Stimulated activated CD4-positive, alpha-beta T cell treated with anti-CD3 and anti-CD28 coated beads, Interleukin-15, amount 100 ng/mL, for 24 hours (primary cell): ENCODE measurements around the gene NUP98.
"Not testable (repeated sequence)": the region's sequence is repeated elsewhere in the genome, so short reads cannot be mapped to it uniquely, and the experiment has no call there.

Source experiments
- DNase-seq: peaks from one replicate; pipeline ENCODE4 v3.0.0-alpha.2; 2020

NUP98 gene

DNA sequence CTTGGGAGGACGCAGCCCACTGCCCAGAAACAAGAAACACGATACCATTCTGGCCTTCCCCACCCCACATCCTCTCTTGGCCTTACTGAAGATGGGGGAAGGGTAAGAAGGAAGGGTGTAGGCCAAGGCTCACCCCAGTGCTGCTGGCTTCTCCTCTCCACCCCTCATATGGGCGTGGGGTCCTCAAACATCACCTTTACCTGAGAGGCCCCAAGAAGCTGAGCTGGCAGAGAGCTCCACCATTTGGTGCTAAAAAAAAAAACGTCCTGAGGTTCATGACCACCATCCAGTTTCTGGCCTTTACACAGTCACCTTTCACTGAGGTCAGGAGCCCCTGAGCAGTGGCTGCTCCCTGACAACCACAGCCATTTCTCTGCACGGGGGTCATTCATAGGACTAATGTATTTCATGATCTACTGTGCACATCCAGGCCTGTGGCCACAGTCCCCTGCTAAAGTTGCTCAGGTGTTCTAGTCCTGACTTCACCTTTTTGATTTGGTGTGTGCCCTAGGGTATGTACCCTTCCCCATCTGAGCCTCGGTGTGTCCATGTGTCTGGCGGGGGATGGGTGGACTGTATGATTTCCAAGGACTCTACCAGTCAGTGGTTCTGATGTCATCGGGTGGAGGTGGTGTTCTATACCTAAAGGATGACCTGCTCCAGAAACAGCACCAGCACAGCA is 28.3 kb upstream of the NUP98 start:
- DNase-seq = no peak

DNA sequence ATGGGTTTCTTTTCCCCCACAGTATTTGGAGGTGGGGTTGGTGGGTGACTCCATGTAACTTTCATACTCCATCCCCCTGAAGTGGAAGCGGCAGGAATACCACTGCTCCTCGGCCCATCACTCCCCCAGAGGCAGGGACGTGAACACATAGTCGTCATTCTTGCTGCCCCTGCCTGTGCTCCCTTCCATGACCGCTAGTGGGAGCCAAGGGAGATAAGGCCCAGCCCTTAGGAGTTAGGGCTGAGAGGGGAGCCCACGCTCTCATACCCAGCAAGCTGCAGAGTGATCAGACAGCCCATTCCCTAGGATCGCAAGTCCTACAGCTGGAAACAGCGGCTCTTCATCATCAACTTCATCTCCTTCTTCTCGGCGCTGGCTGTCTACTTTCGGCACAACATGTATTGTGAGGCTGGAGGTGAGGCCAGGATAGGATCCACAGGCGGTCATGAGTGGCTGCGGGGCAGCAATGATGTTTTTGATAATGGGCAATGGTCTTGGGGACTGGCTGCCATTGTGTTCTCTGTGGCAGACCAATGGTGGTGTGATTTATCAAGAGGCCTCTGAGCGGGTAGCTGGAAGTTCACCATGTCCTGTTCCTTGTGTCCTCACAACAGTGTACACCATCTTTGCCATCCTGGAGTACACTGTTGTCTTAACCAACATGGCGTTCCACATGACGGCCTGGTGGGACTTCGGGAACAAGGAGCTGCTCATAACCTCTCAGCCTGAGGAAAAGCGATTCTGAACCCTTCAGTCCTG is 27.5 kb upstream of the NUP98 start:
- DNase-seq = peak; percentile 87

DNA sequence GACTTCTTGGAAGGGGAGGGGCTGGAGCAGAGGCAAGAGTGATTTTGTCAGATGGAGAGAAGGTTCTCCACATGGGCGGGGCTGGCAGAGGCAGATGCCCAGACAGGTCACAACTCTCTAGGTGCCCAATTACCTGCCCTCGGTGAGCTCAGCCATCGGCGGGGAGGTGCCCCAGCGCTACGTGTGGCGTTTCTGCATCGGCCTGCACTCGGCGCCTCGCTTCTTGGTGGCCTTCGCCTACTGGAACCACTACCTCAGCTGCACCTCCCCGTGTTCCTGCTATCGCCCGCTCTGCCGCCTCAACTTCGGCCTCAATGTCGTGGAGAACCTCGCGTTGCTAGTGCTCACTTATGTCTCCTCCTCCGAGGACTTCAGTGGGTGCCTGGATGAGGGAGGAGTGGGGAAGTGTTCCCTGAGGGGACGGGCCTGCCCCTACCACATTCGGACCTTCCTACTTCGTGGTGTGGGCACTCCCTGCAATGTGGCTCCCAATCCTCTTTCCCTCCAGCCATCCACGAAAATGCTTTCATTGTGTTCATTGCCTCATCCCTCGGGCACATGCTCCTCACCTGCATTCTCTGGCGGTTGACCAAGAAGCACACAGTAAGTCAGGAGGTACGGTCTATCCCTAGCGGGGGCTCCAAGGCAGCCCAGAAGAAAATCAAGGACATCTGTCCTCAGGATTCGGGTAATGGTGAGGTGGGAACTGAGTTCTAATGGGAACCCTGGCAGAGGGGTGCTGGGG is 26.6 kb upstream of the NUP98 start:
- no peak for DNase-seq

DNA sequence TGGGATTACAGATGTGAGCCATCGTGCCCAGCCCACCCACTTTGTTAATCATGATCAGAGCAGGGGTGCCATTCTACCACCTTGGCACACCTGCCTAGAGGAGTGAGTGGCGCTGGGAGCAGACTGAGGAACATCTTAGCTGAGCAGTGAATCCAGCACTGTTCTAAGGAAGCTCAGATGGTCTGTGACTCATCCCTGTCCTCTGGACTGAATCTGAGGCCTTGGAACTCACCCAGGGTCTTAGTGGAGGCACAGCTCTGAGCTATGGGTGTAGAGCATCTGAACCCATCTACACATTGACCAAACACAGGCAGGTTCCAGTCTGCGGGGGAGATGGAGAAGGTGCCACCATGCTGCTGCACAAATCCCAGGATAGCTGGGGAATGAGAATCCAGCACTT is 25.9 kb upstream of the NUP98 start:
- no peak for DNase-seq

DNA sequence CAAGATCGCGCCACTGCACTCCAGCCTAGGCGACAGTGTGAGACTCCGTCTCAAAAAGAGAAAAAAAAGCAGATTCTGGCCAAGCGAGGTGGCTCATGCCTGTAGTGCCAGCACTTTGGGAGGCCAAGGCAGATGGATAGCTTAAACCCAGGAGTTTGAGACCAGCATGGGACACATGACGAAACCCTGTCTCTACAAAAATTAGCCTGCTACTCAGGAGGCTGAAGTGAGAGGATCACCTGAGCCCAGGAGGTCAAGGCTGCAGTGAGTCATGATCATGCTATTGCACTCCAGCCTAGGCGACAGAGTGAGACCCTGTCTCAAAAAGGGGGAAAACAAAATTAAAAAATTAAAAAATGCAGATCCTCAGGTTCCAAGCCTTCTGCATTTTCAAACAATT is 25.0 kb upstream of the NUP98 start:
- DNase-seq = no peak

DNA sequence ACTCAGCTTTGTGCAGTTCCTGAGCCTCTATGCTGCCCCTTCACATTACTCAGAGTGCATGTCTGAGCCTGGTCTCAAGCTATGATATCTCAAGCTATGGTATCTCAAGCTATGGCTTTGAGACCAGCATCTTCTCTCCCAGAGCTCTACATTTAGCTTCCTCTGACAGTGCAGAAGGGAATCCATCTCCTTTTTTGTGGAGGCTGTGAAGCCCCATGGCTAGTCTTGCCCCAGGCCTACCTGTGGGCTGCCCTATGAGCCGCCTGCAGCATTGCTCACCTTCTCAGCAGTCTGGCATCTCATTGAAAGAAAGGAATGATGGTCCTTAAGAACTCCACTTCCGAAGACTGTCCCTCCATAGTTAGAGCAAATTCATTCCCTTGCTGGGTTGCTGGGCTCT is 23.6 kb upstream of the NUP98 start:
- no peak for DNase-seq

DNA sequence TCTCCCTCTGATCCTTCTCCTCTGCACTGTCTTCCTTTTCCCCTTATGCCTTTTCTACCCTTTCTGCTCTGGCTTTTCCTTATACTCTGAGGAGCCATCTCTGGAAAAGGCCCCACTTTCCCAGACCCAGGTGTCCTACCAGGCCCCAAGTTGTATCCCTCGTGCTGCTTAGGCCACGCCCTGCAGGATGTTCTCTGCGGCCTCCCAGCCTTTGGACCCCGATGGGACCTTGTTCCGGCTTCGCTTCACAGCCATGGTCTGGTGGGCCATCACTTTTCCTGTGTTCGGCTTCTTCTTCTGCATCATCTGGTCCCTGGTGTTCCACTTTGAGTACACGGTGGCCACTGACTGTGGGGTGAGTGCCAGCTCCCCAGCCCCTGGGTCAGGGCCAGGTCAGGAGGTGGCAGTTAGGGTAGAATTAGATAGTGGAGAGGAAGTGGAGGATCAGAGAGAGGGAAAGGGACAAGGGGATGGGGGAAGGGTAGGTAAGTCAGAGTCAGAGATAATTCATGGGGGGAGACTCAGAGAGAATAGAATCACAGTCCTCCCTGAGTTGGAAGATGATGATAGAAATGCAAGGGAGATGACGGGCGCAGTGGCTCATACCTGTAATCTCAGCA is 19.9 kb upstream of the NUP98 start:
- no peak for DNase-seq

DNA sequence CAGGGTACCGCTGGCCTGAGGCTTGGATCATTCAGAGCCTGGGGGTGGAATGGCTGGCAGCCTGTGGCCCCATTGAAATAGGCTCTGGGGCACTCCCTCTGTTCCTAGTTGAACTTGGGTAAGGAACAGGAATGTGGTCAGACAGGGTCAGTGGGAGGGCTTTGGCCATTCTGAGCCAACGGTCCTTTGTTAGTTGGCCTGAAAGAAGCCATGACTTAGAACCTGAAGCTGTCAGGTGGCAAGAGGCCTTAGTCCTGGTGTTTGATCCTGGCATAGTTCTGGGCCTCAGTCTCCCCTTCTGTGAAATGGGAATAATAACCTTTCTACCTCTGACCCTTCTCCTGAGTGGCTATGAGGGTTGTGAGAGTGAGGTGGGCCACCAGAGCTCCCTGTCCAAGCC is 19.3 kb upstream of the NUP98 start:
- DNase-seq = no peak

DNA sequence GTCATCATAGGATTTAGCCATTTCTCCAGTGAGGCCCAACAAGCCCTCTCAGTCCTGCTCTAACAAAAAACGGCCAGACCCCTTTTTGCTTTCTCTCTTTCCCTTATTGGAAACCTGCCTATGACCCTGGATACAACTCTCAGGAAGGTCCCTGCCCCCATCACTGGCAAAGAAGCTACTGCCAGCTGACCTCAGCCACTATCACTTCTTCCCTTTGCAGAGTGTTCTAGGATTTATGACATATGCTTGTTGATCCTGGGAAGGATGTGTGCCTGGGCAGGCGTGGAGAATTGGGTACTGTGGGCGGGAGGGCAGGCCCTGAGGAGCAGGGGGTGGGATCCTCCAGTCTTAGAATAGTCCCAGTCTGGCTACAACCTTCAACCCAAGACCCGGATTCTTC is 18.5 kb upstream of the NUP98 start:
- DNase-seq = no peak

DNA sequence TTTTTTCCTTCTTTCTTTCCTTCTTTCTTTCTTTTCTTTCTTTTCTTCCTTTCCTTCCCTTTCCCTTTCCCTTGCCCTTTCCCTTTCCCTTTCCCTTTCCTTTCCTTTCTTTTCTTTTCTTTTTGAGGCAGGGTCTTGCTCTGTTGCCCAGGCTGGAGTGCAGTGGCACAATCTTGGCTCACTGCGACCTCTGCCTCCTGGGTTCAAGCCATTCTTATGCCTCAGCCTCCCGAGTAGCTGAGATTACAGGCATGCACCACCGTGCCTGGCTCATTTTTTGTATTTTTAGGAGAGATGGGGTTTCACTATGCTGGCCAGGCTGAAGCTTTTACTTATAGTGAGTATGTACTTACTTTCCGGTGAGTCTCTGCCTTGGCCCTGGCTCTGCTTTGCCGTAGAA is 17.5 kb upstream of the NUP98 start:
- DNase-seq = not testable (repeated sequence)

DNA sequence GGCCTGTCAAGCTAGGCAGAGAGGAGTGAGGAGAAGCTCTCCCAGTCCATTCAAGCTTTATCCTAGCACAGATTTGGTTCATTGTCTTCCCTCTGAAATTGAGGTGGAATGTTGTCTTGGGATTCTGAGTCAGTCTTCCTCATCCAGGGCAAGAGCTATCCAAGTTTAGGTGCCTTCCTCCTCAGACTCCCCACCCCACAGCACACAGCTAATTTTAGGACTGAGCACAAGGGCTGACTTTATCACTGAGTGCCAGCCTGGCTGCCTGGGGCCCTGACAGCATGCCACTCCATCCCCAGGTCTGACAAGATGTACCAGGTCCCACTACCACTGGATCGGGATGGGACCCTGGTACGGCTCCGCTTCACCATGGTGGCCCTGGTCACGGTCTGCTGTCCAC is 13.6 kb upstream of the NUP98 start:
- no peak for DNase-seq

DNA sequence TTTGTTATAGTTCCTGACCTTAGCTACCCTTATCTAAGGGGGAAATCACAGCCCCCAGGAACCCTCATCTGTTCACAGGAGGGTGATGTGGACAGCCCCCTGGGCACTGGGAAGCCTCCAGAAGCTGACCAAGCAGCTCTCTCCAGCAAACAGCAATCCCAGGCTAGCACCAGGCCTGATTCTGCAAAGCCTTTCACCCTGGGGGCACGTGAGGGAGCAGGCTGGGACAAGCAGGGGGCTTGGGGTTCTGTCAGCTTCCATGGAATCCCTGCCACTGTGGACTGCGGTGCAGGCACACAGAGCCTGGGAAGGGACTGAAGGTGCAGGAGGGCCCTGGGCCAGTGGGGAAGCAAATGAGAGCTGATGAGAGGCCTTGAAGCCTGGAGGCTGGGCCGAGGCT is 13.1 kb upstream of the NUP98 start:
- DNase-seq = no peak

DNA sequence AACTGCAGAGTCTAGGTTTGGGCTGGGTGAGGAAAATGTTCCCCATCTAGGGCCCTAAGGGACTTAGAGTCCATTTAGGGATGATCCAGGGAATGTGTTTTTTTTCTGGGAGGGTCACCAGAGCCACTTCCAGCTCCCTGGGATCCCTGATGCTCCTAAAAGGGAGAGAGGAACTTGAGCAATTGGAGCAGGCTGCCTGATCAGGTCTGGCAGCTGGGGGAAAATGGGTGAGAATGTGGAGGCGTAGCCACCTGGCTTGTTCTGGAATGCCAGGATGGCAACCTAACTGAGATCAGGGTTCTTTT is 12.2 kb upstream of the NUP98 start:
- no peak for DNase-seq

DNA sequence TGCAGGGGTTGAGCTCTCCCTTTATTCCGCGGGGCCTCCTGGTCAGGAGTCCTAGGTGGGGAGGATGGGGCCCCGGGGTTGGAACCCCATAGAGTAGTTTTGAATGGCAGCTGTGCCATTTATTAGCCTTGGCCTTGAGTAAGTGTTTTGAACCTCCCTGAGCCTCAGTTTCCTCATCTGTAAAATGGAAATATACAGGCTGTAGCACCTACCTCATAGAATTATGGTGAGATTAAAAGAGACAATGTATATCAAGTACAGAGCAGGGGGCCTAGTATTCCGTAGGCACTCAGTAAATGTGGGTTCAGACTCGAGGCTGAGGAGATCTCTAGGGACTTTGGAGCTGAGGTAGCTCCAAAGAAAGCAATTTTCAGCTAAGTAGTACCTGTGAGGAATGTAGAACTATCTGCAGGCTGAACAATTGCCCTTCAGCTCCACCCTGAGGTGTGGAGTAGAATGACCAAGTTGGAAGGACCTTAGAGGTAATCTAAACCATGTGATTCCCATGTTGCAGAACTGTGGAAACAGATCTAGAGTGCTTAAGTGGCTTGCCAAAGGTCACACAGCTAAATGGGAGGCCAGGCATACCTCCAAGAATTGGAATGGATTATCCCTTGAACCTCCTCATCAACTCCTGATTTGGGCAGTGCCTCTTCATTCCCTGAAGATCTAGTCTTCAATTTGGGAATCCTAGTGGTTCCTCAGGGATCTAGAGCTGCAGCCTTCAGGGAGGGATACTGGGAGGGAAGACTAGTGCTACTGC is 11.7 kb upstream of the NUP98 start:
- peak; percentile 53 for DNase-seq

DNA sequence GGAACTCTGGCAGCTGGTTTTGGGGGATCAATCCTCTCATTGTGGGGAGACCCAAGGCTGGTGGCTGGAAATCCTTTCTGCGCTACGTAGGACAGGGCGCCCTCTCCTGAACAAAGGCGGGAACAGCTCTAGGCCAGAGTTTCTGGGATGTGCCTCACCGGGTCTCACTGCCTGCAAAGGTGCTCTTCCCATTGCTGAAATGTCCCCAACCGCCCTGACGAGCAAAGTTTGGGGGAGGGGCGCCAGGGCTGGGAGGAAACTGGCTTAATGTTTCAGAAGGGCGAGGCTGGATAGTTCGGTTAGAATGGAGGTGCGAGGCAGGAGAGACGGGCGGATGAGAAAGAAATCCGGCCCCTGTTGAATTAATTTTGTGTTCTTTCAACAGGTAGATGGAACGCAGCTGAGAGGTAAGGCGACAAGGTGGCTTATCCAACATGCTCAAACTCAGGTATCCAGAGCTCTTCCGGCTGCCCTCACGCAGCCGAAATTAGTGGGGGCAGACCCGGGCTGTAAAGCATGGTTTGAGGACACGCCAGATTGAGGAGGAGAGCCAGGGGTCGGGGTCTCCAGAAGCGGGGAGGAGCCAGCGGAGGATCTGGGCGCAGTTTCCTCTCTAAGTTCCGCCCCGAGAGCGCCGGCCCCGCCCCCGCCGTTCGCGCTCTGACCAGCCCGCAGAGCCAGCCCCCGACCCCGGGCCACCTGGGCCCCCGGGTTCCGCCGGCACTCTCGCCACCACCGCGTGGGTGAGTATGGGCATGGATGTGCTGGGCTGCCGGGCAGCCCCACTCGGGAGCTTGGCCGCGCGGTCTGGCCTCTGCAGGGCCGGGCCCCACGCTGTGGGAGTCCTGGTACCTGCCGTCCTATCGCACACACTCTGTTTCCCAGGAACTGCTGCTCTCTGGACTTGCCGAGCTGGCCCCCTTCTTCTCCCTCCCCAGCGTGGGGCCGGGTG is 10.8 kb upstream of the NUP98 start, which contains the start of gene PGAP2:
TSS of gene PGAP2 (plus strand) at position 652 of the 952 bp plus-strand sequence. CDS start 2,700 bp downstream, outside the sequence.
- DNase-seq = peak; percentile 80

DNA sequence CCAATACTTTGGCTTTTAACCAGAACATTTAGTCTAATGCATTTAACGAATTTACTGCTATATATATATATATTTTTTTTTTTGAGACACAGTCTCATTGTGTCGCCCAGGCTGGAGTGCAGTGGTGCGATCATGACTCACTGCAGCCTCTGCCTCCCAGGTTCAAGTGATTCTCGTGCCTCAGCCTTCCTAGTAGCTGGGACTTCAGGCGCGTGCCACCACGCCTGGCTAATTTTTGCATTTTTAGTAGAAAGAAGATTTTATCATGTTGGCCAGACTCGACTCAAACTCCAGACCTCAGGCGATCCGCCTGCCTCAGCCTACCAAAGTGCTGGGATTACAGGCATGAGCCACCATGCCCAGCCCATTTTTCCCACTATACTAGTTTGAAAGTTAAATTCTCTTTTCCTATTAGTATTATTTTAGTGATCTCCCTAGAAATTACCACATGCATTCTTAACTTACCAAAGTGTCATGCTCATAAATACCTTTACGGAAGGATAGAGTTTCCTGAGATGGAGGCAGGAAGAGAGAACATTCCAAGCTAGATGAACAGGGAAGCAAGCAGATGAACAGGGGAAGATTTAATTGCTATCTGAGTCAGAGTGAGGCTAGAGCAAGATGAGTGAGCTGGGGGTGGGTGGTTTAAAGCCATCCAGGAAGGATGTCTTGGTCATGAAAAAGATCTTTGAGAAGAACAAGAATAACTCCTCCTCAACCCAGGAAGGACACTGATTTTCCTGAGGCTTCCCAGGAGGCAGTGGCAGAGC is 6.6 kb upstream of the NUP98 start:
- DNase-seq = no peak

DNA sequence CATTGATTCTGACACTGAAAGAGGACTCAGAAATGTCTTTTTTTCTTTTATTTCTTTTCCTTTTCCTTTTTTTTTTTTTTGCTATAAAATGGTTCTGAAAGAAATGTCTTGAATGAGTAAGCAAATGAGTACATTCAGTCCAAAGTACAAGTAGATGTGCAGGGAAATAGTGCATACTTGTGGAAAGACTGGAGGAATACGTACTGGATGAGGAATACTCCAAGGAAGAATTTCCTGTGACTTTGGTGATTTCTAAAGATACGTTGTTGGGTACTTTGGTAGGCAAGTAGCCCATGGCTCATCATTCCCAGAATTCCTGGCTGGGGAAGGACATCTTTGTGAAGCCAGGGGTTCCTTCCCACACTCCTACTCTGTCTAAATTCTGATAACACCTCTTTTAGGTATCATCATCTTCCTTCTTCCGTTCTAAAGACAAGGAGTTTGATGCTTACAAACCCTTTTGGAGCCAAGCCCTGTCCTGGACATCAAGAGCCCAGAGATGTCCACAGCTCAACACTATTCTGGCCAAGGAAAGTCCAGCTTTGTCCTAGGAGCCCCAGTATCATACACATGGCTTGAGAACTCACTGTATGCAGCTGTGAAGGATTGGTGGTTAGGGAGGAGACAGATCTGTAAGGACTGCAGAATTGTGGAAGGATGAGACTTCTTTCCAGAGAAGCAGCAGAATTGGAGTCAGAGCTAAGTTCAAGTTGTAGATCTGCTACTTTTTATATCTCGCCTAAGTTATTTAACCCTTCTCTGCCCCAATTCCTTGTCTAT is 4.8 kb upstream of the NUP98 start:
- DNase-seq = no peak

DNA sequence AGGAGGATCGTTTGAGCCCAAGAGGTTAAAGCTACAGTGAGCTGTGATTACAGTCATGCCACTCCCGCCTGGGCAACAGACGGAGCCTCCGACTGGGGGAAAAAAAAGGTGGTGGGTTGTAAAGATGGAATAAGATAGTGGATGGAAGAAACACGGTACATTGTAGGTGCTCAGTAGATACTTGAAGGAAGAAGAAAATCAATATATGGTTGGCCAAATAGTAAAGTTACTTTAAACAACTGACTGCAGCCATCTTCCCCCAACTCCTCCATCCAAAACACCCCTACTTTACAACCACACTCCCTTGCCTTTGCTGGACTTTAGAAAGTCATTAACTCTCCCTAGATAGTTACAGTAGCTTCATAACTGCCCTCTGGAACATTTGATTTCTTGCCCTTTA is 2.5 kb upstream of the NUP98 start:
- no peak for DNase-seq

DNA sequence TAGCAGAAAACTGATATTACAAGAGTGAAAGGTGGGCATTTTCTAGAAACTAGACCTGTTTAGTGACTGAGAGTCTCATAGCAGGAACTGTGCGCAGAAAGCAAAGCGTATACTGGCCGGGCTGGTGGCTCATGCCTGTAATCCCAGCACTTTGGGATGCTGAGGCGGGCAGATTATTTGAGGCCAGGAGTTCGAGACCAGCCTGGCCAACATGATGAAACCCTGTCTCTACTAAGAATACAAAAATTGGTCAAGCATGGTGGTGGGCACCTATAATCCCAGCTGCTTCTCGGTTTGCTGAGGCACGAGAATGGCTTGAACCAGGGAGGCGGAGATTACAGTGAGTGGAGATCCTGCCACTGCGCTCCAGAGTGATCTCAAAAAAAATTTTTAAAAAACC is 1.8 kb upstream of the NUP98 start:
- DNase-seq = no peak

DNA sequence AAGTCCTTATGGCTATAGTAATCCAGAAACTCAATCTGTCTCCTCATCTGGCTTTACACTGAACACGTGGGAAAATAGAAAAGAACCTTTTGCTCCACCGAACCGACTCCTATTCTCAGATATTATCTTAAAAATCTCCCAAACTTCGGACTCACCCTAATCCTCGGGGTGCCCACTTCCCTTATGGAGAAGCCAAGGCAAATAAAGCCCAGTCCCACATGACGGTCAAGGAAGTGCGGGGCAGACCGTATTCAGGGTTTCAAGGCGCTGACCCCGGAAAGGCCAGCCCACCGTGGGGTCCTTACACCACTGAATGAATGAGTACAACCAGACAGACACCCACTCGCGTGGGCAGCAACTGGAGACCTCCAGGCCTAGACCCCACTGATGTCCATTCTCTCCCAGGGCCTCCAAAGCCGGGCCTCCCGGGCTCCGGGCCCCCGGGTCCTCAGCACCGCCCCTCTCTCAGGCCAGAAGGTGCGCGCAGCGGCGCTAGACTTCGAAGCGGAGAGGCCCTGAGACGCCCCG is 489 bp downstream of the NUP98 start:
- no peak for DNase-seq
